Hepatocyte (in vitro differentiated cells): ENCODE results near the gene BEAN1.

ENCODE experiments used
- CTCF ChIP-seq: fragments of 200-600 bp; sonication (generic); IDR thresholded peaks from 2 replicates; pipeline ENCODE4 v1.5.1; 2016; ENCODE audit warnings: antibody characterized with exemption, mild to moderate bottlenecking; ENCODE audit not compliant: poor library complexity
- EZH2 ChIP-seq: fragments of 200-600 bp; sonication (generic); IDR thresholded peaks from 2 replicates; pipeline ENCODE4 v1.6.1; 2016; ENCODE audit warnings: antibody characterized with exemption, mild to moderate bottlenecking, borderline replicate concordance
- EZH2phosphoT487 ChIP-seq: fragments of 200-600 bp; sonication (generic); IDR thresholded peaks from one replicate; pipeline ENCODE4 v1.6.1; 2018; ENCODE audit warnings: antibody characterized with exemption, mild to moderate bottlenecking, low read depth, moderate library complexity; ENCODE audit not compliant: unreplicated experiment, severe bottlenecking

- TF ChIP-seq EZH2 (no peak), CTCF (no peak), EZH2phosphoT487 (no peak)
These were observed 39.2 kb upstream of the BEAN1 start for GRCh38 chr16:66387817-66388332.
